Body of pancreas (tissue), 4 donors: ENCODE results near the gene ZSWIM1. TPM values are rescaled to one million over a fixed set of nuclear protein-coding genes. Genes with fewer than 3 reads are reported as not detected.

Source experiments
- ATAC-seq: fragments of 150-250 bp; one replicate; pipeline ENCODE4 v1.9.1; 2016
- DNase-seq, 4 donors: peaks; one replicate each; pipeline ENCODE4 v3.0.0-alpha.2; 2019
- H3K27ac ChIP-seq, 4 donors: fragments of 200-600 bp; sonication (generic); 1 replicate in 3 of 4; 2 replicates in 1 of 4; pipeline versions ENCODE4 v1.5.1 to v1.6.1; 2016 to 2019; ENCODE audit warnings: mild to moderate bottlenecking in 1 of 4, mixed read lengths in 1 of 4, moderate library complexity in 1 of 4
- H3K27me3 ChIP-seq, 2 donors: fragments of 200-600 bp; sonication (generic); one replicate each; pipeline ENCODE4 v1.6.0; 2016; ENCODE audit warnings: mild to moderate bottlenecking in 1 of 2
- H3K36me3 ChIP-seq, 2 donors: fragments of 200-600 bp; sonication (generic); replicated peaks in 1 of 2; 2 replicates each; pipeline ENCODE4 v1.5.1; 2016; ENCODE audit warnings: low read depth in 2 of 2; ENCODE audit not compliant: insufficient read depth in 1 of 2
- H3K4me1 ChIP-seq: fragments of 200-600 bp; sonication (generic); one replicate; pipeline ENCODE4 v1.6.0; 2016
- H3K4me3 ChIP-seq, 2 donors: fragments of 200-600 bp; sonication (generic); 1 replicate in 1 of 2; 2 replicates in 1 of 2; pipeline ENCODE4 v1.5.1; 2016 to 2019
- H3K9me3 ChIP-seq, 3 donors: fragments of 200-600 bp; sonication (generic); 1 replicate in 2 of 3; 2 replicates in 1 of 3; pipeline ENCODE4 v1.5.1; 2016
- CTCF ChIP-seq, 7 experiments: fragments of 450-650 bp in 4 of 7; fragments of 200-600 bp in 3 of 7; sonication (generic) in 3 of 7; IDR thresholded peaks; one replicate each; pipeline ENCODE4 v1.5.1; 2016 to 2019; ENCODE audit warnings: antibody characterized with exemption in 7 of 7
- POLR2A ChIP-seq, 3 donors: fragments of 450-650 bp; IDR thresholded peaks; one replicate each; pipeline ENCODE4 v1.6.1; 2016; ENCODE audit warnings: antibody characterized with exemption in 3 of 3, mild to moderate bottlenecking in 2 of 3
- WGBS, 2 donors: methylation state at CpG; one replicate each; pipeline ENCODE4 v1.1.5; 2017; 5-methylcytosine and 5-hydroxymethylcytosine counted together
- intact Hi-C: fragments of 100-400 bp; cut with DNase I; formaldehyde crosslinking; loops from one replicate; pipeline ENCODE4 v1.15.1; 2023
- total RNA-seq, 2 donors: library from RNA; depleted of rRNA; stranded (reverse); fragments of >200 nt; gene quantifications; one replicate each; pipeline ENCODE4 v1.1.0, GENCODE V29; 2016

ZSWIM1 gene
- total RNA-seq, 2 donors from 2014 or later = 5.2 to 7.6 TPM

- WGBS, 2 donors = 86 to 95% methylated on average over 5 of the region's 5 CpGs
- H3K27me3 ChIP-seq = no peaks in the 10 kb centered on the region
- ATAC-seq = no peak
- intact Hi-C loops = no loop called here
- no peak overlapping the region for H3K4me3 ChIP-seq
- H3K36me3 ChIP-seq = no peaks in the 10 kb centered on the region
- no peak overlapping the region for H3K27ac ChIP-seq
- H3K4me1 ChIP-seq = peaks cover 25% of the 10 kb centered on the region
- no peak for TF ChIP-seq CTCF (IDR thresholded peaks at IDR 0.05)
- no peak for TF ChIP-seq POLR2A (IDR thresholded peaks at IDR 0.05)
- no peak for DNase-seq
- no peaks in the 10 kb centered on the region for H3K9me3 ChIP-seq
These were observed 21.1 kb upstream of the ZSWIM1 start for GRCh38 chr20:45859916-45860315.

GRCh38 chr20:45860560-45861220, 20.3 kb upstream of the ZSWIM1 start:
- intact Hi-C loops = no loop called here
- ATAC-seq (no peak), DNase-seq (peak in 1 of 4 donors; percentile 46)
- Histone ChIP-seq H3K27me3 (no peaks in the 10 kb centered on the region), H3K36me3 (no peaks in the 10 kb centered on the region), H3K9me3 (no peaks in the 10 kb centered on the region), H3K4me3 (no peak overlapping the region), H3K27ac (no peak overlapping the region), H3K4me1 (peaks cover 19% of the 10 kb centered on the region)
- TF ChIP-seq CTCF (IDR thresholded peaks at IDR 0.05) = no peak
- WGBS, 2 donors = 68 to 70% methylated on average over 7 of the region's 7 CpGs

GRCh38 chr20:45861221-45862075, 19.6 kb upstream of the ZSWIM1 start:
- H3K9me3 ChIP-seq = no peaks in the 10 kb centered on the region
- no peak overlapping the region for H3K4me3 ChIP-seq
- intact Hi-C loops = no loop called here
- TF ChIP-seq POLR2A (IDR thresholded peaks at IDR 0.05) (no peak), CTCF (IDR thresholded peaks at IDR 0.05) (no peak)
- 84 to 91% methylated on average over 7 of the region's 7 CpGs for WGBS, 2 donors
- ATAC-seq (no peak), DNase-seq (peak in 1 of 4 donors; percentile 31)
- peaks cover 11% of the 10 kb centered on the region for H3K4me1 ChIP-seq
- no peak overlapping the region for H3K27ac ChIP-seq
- no peaks in the 10 kb centered on the region for H3K36me3 ChIP-seq
- H3K27me3 ChIP-seq = no peaks in the 10 kb centered on the region

GRCh38 chr20:45863543-45864470, 17.2 kb upstream of the ZSWIM1 start:
- Histone ChIP-seq H3K4me1 (no peaks in the 10 kb centered on the region), H3K27ac (no peak overlapping the region), H3K4me3 (no peak overlapping the region), H3K9me3 (no peaks in the 10 kb centered on the region), H3K27me3 (no peaks in the 10 kb centered on the region), H3K36me3 (no peaks in the 10 kb centered on the region)
- intact Hi-C loops = no loop called here
- no peak for ATAC-seq
- WGBS, 2 donors = 83 to 86% methylated on average over 7 of the region's 7 CpGs
- TF ChIP-seq POLR2A (IDR thresholded peaks at IDR 0.05) (no peak), CTCF (IDR thresholded peaks at IDR 0.05) (no peak)
- DNase-seq = no peak
